ENCODE results near the gene FFAR4.

DNA sequence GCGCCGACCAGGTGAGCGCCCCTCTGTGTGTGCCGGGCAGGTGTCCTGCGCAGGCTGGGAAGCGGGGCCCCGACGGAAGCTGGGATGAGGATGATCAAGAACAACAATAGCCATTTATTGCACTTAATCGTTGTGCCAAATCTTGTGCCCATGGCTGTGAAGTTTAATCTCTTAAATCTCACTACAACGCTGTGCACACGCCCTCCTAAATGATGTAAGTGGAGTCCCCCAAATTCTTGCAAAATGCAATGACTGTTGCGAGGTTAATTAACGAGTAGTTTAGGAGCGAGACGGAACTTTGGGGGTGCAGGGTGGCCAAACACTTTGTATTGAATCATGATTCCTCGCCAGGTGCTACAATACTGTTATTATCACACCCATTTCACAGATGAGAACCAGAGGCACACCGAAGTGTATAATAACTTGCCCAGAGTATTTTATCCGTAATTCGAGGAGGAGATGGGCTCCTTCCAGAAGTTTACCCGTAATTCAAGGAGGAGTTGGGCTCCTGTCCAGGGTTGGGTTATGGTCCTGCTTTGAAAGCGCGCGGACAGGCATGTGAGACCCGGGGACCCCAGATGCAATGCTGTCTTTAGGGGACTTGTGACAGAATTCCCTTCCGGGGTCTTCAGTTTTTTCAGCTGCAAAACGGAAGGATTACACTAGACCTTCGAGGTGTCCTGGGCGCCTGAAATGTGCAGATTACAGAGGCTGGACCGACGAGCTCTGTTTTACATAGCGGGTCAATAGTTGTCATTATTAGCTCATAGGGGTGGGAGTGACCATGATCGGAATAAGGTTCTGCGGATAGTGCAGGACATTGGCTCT is 1.0 kb downstream of the FFAR4 start:
- TF ChIP-seq ZNF274 (IDR thresholded peaks at IDR 0.05; ENCODE audit: low read depth, low read length), result no peak
- TF ChIP-seq SUZ12 (IDR thresholded peaks at IDR 0.05; ENCODE audit: extremely low read depth, insufficient read depth, insufficient read length), result no peak
- TF ChIP-seq YY1 (IDR thresholded peaks at IDR 0.05; ENCODE audit: insufficient read depth, insufficient read length), result no peak

All from NT2/D1 (cell line).